GM21515 (cell line): Measurements from ENCODE around the gene DLGAP3.

Experiments
- ATAC-seq: cut with Tn5 transposase; IDR thresholded peaks from one replicate; pipeline ENCODE4 v1.9.1; 2021; ENCODE audit not compliant: unreplicated experiment

Gene DLGAP3

GRCh38 chr1:34869760-34870159 lies 59.7 kb downstream of the DLGAP3 start:
- ATAC-seq, result no peak

DNA sequence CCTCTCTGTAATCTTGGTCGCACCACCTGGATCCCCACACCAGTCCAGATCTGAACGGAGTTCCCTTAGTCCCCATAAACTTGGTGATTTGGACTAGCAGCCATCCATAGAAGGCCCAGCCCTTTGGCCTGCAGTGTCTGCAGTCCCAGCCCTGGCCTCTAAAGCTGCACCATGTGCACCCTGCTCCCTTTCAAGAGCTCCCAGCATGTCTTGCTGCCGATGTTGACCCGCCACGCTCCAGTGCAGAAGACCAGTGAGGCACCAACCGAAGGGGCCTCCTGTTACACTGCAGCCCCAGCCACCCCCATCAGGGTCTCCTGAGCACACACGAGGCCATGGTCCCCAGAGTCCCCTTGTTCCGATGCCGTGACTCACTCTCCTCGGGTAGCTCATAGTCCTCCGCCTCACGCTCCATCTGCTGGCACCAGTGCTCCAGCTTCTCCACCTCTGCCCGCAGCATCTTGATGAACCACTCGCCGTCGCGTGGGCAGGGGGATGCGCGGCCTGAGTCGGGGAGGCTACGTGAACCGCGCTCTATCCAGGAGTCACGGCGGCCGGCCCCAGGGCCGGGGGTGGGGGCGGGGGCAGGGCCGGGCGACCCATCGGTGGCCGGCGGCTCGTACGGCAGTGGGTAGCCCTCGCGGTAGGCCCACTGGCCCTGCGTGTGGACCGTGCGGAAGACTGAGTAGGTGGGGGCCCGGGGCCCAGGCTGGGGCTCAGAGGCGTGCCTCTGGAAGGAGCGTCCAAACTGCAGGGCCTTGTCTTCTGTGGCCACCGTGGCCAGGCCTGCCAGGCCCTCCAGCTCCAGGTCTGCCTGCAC lies 61.0 kb downstream of the DLGAP3 start:
- ATAC-seq, result no peak

GRCh38 chr1:34867415-34867814 lies 62.0 kb downstream of the DLGAP3 start:
- no peak for ATAC-seq

- ATAC-seq, result no peak
Observed at GRCh38 chr1:34866762-34867109, 62.7 kb downstream of the DLGAP3 start.

GRCh38 chr1:34865981-34866761 lies 63.3 kb downstream of the DLGAP3 start:
- ATAC-seq, result no peak

GRCh38 chr1:34865573-34865972 lies 63.9 kb downstream of the DLGAP3 start:
- ATAC-seq, result no peak

DNA sequence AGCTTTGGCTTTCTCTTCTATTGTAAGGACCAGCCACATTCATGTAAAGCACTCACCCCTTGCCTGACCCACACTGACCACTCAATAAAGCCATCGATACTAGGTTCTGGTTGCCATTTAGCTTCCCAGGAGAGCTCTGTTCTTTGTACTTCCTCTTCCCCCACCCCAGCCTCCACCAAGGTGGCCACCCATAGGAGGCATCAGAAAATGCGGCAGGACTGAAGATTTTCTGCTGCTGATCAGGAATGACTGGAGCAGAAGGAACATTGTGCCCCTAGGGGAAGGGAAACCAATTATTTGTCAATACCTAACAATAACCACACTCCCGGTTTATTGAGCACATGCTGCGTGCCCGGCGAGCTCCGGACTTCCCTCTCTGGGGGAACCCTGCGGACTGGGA lies 64.7 kb downstream of the DLGAP3 start:
- no peak for ATAC-seq

GRCh38 chr1:34863501-34863900 lies 65.9 kb downstream of the DLGAP3 start:
- no peak for ATAC-seq

DNA sequence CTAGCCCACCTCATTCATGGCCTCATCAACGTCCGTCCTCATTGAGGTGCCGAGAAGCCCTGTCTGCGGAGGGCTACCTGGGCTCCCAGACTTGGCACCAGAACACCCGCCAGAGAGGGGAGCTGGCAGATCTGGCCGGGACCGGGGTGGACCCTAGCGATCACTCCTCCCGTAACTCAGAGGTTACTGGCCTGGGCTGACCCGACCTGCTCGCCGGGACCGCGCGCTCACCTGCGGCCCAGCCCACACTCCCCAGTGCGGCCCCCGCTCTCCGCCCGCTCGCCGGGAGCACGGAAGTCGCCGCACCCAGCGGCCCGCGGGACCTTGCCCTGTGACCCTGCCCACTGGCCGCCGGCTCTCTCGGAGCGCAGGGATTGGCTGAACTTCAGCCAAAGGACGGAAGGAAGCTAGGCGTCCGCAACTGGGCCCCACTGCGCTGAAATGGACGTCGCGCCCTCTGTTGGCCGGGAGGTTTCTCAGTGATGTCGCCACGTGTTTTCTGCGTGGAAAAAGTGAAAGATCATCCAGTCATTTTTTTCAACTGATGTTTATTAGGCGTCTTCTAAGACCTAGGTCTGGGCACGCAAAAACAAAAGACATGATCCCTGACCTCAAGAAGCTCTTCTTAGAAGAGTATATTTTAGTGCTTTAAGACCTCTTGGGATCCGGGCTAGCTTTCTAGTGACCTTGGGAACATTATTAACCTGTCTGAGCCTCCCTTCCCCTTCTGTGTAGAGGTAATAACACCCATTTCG lies 69.8 kb downstream of the DLGAP3 start, which contains the start of gene SMIM12:
SMIM12 (minus strand) TSS at position 304 of the 755 bp plus-strand sequence. CDS start 3,772 bp downstream, outside the sequence.
- ATAC-seq, result peak; percentile 91

- no peak for ATAC-seq
Observed at GRCh38 chr1:34858901-34859445, 70.5 kb downstream of the DLGAP3 start.

GRCh38 chr1:34856697-34857096 lies 72.8 kb downstream of the DLGAP3 start:
- no peak for ATAC-seq

- peak; percentile 95 for ATAC-seq
Observed at GRCh38 chr1:34852677-34853217, 76.7 kb downstream of the DLGAP3 start.

DNA sequence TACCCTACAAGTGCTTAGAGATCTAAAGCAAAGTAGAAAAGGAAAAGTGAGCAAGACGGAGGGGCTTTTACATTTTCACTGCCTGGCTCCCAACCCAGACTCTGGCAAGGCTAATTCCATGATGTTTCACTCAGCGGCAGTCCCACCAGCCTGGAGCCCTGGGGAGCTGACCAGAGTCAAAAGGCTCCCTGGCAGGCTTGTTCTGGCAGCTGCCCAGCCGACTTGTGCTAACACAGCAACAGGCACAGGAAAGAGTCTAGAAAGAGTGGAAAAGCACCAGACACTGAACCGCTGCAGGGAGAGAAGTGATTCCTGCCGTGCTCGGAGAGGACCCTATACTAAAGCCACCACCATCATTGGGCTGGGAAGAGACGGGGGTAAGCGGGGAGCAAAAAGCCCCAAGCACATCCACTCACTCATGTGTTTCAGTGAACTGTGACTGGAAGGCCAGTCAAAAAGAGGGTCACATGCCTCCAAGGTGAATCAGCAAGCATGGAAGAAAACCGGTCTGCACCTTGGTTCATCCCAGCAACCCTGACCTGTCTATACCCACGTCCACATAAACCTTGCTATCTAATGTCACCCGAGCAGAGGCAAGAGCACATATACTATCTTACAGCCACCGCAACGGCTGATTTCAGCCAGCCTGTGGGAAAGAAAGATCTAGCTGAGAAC lies 77.9 kb downstream of the DLGAP3 start:
- no peak for ATAC-seq

DNA sequence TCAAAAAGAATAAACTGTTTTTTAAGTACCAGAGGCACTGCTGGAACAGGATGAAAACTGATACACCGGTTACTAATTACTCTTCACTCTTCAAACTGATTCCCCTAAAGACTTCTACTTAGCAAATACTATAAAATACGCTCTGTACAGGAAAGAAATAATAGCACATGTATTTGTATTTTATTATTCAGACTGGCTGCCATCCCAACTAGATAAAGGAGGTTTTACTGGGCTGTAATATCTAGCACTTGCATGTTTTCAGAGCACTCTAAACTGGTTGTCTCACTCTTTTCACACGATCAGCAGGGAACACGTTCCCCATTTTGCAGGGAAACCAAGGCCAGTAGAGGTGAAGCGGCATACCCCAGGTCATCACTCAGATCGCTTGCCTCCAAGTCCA lies 79.1 kb downstream of the DLGAP3 start:
- no peak for ATAC-seq

GRCh38 chr1:34847094-34847493 lies 82.4 kb downstream of the DLGAP3 start:
- ATAC-seq, result no peak

- ATAC-seq, result no peak
Observed at GRCh38 chr1:34846265-34846664, 83.2 kb downstream of the DLGAP3 start.

DNA sequence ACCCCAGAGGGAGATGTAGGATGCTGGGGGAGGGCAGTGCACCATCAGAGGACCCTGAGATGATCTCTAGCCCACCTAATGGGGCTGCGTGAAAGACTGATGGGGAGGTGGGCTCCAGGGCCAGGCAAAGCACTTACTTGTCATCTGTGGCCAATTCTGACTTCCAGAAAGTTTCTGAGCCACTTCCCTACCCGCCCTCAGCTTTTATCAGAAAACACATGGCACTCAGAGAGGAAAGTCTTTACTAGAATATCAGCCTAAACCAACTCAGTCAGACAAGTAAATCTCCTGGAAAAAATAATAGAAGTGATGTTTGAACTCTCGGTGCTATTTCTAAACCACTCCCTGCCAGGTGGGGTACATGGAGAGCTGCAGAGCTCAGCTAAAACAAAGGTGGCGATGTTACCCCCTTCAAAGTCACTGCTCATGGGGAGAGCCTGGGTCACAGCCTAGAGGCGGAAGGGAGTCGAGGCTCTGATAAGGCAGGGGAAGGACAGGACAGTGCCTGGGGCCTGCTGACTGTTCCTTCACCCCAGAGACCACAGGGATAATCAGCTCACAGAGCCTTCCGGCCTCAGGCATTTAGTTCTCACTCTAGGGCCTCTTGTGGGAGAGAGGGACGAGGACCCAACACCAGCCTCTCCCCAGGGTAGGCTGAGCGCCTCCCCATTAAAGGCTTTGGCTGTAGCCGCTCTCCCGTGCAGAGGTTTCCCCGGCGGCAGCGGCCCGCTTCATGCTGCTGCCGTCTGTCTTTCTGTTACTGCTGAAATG lies 84.1 kb downstream of the DLGAP3 start:
- no peak for ATAC-seq

DNA sequence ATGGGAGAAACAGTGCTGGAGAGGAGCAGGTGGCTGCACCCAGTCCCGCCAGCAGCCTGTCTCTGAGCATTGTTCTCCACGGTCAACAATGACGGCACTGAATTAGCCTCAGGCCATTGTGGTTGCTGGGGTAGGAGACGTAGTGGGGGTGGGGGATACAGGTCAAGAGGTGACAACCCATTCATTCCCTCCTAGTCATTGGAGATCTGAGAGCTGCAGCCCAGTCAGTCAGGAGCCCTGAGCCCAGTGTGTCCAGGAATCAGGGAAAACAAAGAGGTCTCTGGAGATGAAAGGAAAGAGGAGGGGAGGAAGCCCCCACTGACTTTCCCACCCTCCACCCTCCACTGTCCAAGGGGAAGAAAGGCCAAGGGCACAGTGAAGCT lies 85.2 kb downstream of the DLGAP3 start:
- ATAC-seq, result no peak

DNA sequence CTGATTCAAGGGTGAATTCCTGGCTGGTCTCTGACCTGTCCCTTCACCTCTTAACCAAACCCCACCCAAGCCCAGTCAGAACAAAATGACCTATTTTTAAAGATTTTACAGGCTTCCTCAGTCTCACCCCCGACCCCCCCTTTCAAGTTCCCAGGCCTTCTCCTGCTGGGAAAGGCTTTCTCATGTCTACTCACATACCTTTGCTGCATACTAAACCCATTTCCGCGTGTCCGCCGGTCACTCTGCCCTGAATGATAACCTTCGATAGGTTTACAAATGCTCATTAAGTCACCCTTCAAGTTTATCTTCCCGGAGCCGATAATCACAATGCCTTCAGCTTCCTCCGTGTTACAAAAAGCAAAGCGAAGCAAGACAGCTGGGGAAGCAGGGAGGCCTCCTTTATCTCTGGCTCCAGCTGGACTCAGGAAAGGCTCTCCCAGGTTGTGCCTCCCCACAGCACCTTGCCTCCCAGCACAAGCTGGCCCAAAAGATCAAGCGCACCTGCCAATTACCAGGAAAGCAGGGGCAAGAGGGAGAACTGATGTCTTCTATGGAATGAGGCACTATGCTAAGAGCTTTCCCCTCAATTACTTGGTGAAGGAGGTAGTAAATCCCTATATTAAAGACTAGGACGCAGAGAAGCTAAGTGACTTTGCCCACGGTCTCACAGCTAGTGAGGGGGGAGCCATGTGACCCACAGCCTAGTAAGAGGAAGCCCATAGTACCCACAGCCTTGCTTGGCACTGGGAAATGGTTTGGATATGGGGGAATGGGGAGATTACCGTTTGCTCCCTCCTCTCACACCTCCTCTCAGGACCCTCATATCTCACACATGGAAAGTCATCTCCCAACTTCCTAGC lies 85.8 kb downstream of the DLGAP3 start:
- no peak for ATAC-seq
